ENCODE results near the gene CHST9.

The CHST9 gene

GRCh38 chr18:27214831-27215230 is 29.7 kb upstream of the CHST9 start:
- TF ChIP-seq CTCF (IDR thresholded peaks at IDR 0.05; ENCODE audit: insufficient read depth, missing control alignments): no peak
- DNase-seq (ENCODE audit: insufficient read length, low spot score) (no peak), FAIRE-seq (no peak)

- FAIRE-seq (peak; percentile 87), DNase-seq (ENCODE audit: insufficient read length, low spot score) (no peak)
- no peak for TF ChIP-seq CTCF (IDR thresholded peaks at IDR 0.05; ENCODE audit: insufficient read depth, missing control alignments)
Observed at GRCh38 chr18:27213123-27213717, 28.1 kb upstream of the CHST9 start.

GRCh38 chr18:27211569-27211968 is 26.5 kb upstream of the CHST9 start:
- FAIRE-seq (no peak), DNase-seq (ENCODE audit: insufficient read length, low spot score) (no peak)
- TF ChIP-seq CTCF (IDR thresholded peaks at IDR 0.05; ENCODE audit: insufficient read depth, missing control alignments): no peak

GRCh38 chr18:27206411-27206810 is 21.3 kb upstream of the CHST9 start:
- no peak for TF ChIP-seq CTCF (IDR thresholded peaks at IDR 0.05; ENCODE audit: insufficient read depth, missing control alignments)
- DNase-seq (ENCODE audit: insufficient read length, low spot score): no peak
- FAIRE-seq: peak; percentile 84

- DNase-seq (ENCODE audit: insufficient read length, low spot score): no peak
Observed at GRCh38 chr18:27202741-27203140, 17.6 kb upstream of the CHST9 start.

GRCh38 chr18:27198036-27198435 is 12.9 kb upstream of the CHST9 start:
- FAIRE-seq: no peak
- no peak for TF ChIP-seq CTCF (IDR thresholded peaks at IDR 0.05; ENCODE audit: insufficient read depth, missing control alignments)
- no peak for DNase-seq (ENCODE audit: insufficient read length, low spot score)

More at GRCh38 chr18:27202741-27203140, 17.6 kb upstream of the CHST9 start:
- no peak for FAIRE-seq
- TF ChIP-seq CTCF (IDR thresholded peaks at IDR 0.05; ENCODE audit: insufficient read depth, missing control alignments): no peak

GRCh38 chr18:27188309-27188708 is 3.2 kb upstream of the CHST9 start:
- FAIRE-seq: no peak
- TF ChIP-seq CTCF (IDR thresholded peaks at IDR 0.05; ENCODE audit: insufficient read depth, missing control alignments): no peak
- DNase-seq (ENCODE audit: insufficient read length, low spot score): no peak

All from D721Med (cell line).